Measurements from ENCODE around the gene PDE11A. TPM values are rescaled to one million over a fixed set of nuclear protein-coding genes. Genes with fewer than 3 reads are reported as not detected.

Gene PDE11A
- total and polyA plus RNA-seq, 10 donors, result 0.02 to 1.2 (median 0.22) TPM; not detected in 3

DNA sequence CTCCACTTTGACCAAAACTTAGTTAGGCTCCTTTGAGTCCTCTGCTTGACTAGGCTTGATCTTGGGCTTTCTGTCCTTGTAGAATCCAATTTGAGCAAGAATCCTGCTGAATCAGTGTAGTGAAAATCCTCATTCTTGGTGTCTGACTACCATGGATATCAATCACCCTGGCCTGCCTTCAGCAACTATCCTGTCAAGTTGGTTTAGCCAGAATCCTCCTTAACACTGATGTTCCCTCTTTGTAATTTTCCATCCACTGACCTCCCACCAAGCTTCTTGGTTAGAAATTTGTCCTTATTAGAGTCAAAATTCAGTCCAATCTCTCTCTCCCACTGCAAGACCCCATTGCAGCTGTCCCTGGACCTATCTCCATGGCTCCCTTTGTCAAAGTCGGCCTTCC, 39.2 kb upstream of the PDE11A start:
- Histone ChIP-seq H3K4me1 (peaks cover 4 to 39% (median 24%) of the 10 kb centered on the region in 6 donors), H3K36me3 (peaks cover 0 to 10% (median 3%) of the 10 kb centered on the region in 6 donors), H3K27ac (peak overlapping the region in 5 of 8 donors; percentile 67 to 85 (median 80)), H3K9me3 (no peaks in the 10 kb centered on the region), H3K27me3 (replicated peaks in 1 of 7) (peaks cover 0 to 7% (median 0%) of the 10 kb centered on the region in 7 donors), H3K4me3 (peak overlapping the region in 4 of 8 donors; percentile 82 to 95 (median 88))
- TF ChIP-seq, protein P1, sequence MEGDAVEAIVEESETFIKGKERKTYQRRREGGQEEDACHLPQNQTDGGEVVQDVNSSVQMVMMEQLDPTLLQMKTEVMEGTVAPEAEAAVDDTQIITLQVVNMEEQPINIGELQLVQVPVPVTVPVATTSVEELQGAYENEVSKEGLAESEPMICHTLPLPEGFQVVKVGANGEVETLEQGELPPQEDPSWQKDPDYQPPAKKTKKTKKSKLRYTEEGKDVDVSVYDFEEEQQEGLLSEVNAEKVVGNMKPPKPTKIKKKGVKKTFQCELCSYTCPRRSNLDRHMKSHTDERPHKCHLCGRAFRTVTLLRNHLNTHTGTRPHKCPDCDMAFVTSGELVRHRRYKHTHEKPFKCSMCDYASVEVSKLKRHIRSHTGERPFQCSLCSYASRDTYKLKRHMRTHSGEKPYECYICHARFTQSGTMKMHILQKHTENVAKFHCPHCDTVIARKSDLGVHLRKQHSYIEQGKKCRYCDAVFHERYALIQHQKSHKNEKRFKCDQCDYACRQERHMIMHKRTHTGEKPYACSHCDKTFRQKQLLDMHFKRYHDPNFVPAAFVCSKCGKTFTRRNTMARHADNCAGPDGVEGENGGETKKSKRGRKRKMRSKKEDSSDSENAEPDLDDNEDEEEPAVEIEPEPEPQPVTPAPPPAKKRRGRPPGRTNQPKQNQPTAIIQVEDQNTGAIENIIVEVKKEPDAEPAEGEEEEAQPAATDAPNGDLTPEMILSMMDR (IDR thresholded peaks at IDR 0.05 in 8 of 11, conservative IDR thresholded peaks at IDR 0.05 in 3 of 11), result no peak
- TF ChIP-seq POLR2A (IDR thresholded peaks at IDR 0.05) (no peak), POLR2AphosphoS5 (IDR thresholded peaks at IDR 0.05) (no peak)
- WGBS, 5 donors, result 99 to 100% (median 100%) methylated on average over 1 of the region's 1 CpG
- intact Hi-C loops (cut with DNase I; ENCODE audit: low total_unique reads), result loop anchor here (5.0 kb wide), 1 partner anchor 171 kb away; no protein-coding TSS in a partner anchor
- DNase-seq, result no peak

DNA sequence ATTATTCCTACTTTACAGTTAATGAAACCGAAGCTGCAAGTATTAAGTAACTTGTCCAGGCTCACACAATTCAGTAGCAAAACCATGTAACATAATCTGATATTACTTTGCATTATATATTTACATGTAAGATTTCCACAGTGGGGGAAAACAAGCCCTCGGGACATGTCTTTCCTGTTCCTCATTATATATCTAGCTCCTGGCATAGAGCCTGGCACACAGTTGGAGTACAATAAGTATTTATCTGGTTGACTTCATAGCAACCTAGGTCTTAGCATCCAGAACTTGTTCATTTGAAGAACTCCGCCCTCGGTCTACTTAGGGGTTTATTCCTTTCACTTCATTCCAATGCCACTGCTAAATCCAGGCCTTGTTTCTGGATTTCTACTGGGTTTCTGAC, 38.1 kb upstream of the PDE11A start:
- TF ChIP-seq POLR2AphosphoS5 (IDR thresholded peaks at IDR 0.05) (no peak), POLR2A (IDR thresholded peaks at IDR 0.05) (no peak)
- TF ChIP-seq, protein P1 (IDR thresholded peaks at IDR 0.05 in 8 of 11, conservative IDR thresholded peaks at IDR 0.05 in 3 of 11), result no peak
- WGBS, 5 donors, result 77 to 86% (median 85%) methylated on average over 4 of the region's 4 CpGs
- Histone ChIP-seq H3K27me3 (replicated peaks in 1 of 7) (peaks cover 0 to 7% (median 0%) of the 10 kb centered on the region in 7 donors), H3K4me3 (no peak overlapping the region), H3K36me3 (no peaks in the 10 kb centered on the region), H3K9me3 (no peaks in the 10 kb centered on the region), H3K4me1 (peaks cover 4 to 37% (median 24%) of the 10 kb centered on the region in 6 donors), H3K27ac (no peak overlapping the region)
- intact Hi-C loops (cut with DNase I; ENCODE audit: low total_unique reads), result loop anchor here (5.0 kb wide), 1 partner anchor 172 kb away; no protein-coding TSS in a partner anchor
- no peak for DNase-seq

- peaks cover 4 to 28% (median 21%) of the 10 kb centered on the region in 6 donors for H3K4me1 ChIP-seq
- no peaks in the 10 kb centered on the region for H3K9me3 ChIP-seq
- H3K36me3 ChIP-seq, result no peaks in the 10 kb centered on the region
- intact Hi-C loops (cut with DNase I; ENCODE audit: low total_unique reads), result loop anchor here (5.0 kb wide), 1 partner anchor 172 kb away; no protein-coding TSS in a partner anchor
- H3K4me3 ChIP-seq, result no peak overlapping the region
- H3K27ac ChIP-seq, result no peak overlapping the region
- DNase-seq, result no peak
- 9 to 20% (median 14%) methylated on average over 1 of the region's 1 CpG for WGBS, 5 donors
- no peak for TF ChIP-seq POLR2A (IDR thresholded peaks at IDR 0.05)
- TF ChIP-seq, protein P1 (IDR thresholded peaks at IDR 0.05 in 8 of 11, conservative IDR thresholded peaks at IDR 0.05 in 3 of 11), result peak in 8 of 11 experiments; percentile 19 to 58 (median 48)
- H3K27me3 ChIP-seq (replicated peaks in 1 of 7), result peaks cover 0 to 7% (median 0%) of the 10 kb centered on the region in 7 donors
These were observed 37.2 kb upstream of the PDE11A start for GRCh38 chr2:178109813-178110212.

- TF ChIP-seq, protein P1 (IDR thresholded peaks at IDR 0.05 in 8 of 11, conservative IDR thresholded peaks at IDR 0.05 in 3 of 11), result no peak
- no peak for TF ChIP-seq POLR2AphosphoS5 (IDR thresholded peaks at IDR 0.05)
- no peak for TF ChIP-seq POLR2A (IDR thresholded peaks at IDR 0.05)
- Histone ChIP-seq H3K27ac (no peak overlapping the region), H3K27me3 (replicated peaks in 1 of 7) (peaks cover 0 to 7% (median 0%) of the 10 kb centered on the region in 7 donors), H3K36me3 (no peaks in the 10 kb centered on the region), H3K4me1 (peaks cover 0 to 12% (median 8%) of the 10 kb centered on the region in 6 donors), H3K9me3 (no peaks in the 10 kb centered on the region), H3K4me3 (no peak overlapping the region)
- intact Hi-C loops (cut with DNase I; ENCODE audit: low total_unique reads), result no loop called here
- DNase-seq, result peak; percentile 71
- 88 to 96% (median 89%) methylated on average over 21 of the region's 21 CpGs for WGBS, 5 donors
These were observed 35.6 kb upstream of the PDE11A start for GRCh38 chr2:178108176-178108575.
